ENCODE measurements around the gene NOS3. TPM values are rescaled to one million over a fixed set of nuclear protein-coding genes. Genes with fewer than 3 reads are reported as not detected.

Gene NOS3
- total and polyA plus RNA-seq, 8 donors: 7.5 to 21.8 (median 10.4) TPM

DNA sequence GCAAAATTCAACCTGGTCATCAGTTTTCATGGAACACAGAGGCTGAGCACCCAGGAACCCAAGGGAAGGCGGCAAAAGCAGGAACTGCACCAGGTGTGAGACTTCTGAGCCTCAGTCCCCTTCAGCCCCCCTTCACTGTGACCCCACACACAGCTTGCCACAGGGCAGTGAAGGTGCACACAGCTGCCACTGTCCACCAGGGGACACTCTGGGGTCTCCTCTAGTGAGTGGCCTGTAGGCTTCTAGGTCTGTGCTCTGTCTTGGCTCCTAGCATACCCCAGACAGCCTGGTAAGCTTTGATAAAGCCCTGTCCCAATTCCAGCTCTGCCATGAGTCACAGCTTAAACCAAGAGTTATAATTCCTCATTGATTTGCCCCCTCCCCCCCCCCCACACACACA is 24.8 kb upstream of the NOS3 start:
- Histone ChIP-seq H3K4me1 (peaks cover 0 to 10% of the 10 kb centered on the region in 2 donors), H3K36me3 (no peaks in the 10 kb centered on the region), H3K9me3 (no peaks in the 10 kb centered on the region), H3K4me3 (no peak overlapping the region), H3K27ac (no peak overlapping the region), H3K27me3 (peaks cover 0 to 78% of the 10 kb centered on the region in 2 donors)
- TF ChIP-seq, protein P1, sequence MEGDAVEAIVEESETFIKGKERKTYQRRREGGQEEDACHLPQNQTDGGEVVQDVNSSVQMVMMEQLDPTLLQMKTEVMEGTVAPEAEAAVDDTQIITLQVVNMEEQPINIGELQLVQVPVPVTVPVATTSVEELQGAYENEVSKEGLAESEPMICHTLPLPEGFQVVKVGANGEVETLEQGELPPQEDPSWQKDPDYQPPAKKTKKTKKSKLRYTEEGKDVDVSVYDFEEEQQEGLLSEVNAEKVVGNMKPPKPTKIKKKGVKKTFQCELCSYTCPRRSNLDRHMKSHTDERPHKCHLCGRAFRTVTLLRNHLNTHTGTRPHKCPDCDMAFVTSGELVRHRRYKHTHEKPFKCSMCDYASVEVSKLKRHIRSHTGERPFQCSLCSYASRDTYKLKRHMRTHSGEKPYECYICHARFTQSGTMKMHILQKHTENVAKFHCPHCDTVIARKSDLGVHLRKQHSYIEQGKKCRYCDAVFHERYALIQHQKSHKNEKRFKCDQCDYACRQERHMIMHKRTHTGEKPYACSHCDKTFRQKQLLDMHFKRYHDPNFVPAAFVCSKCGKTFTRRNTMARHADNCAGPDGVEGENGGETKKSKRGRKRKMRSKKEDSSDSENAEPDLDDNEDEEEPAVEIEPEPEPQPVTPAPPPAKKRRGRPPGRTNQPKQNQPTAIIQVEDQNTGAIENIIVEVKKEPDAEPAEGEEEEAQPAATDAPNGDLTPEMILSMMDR (IDR thresholded peaks at IDR 0.05): no peak
- ATAC-seq: no peak
- DNase-seq: peak in 1 of 4 donors; percentile 18
- intact Hi-C loops (cut with DNase I): no loop called here

DNA sequence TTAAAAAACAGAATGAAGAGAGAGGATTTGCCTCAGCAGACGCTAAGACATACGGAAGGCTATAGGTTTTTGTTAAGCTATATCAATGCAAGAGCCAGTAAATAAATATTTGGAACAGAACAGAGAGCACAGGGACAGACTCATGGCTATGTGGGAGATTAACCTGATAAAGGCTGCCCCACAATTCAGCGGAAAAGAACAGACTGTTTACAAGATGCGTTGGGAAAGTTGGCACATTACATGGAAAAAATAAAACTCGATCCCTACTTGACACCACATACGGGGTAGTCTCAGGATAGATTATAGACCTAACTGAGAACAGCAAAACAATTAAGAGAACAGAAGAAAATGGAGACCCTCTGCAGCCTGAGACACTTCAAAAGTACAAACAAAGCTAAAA is 23.5 kb upstream of the NOS3 start:
- Histone ChIP-seq H3K4me3 (no peak overlapping the region), H3K9me3 (no peaks in the 10 kb centered on the region), H3K27ac (no peak overlapping the region), H3K36me3 (no peaks in the 10 kb centered on the region), H3K4me1 (peaks cover 3 to 14% of the 10 kb centered on the region in 2 donors), H3K27me3 (peaks cover 0 to 78% of the 10 kb centered on the region in 2 donors)
- TF ChIP-seq, protein P1 (IDR thresholded peaks at IDR 0.05): no peak
- DNase-seq: peak in 1 of 4 donors; percentile 42
- intact Hi-C loops (cut with DNase I): no loop called here
- ATAC-seq: no peak

DNA sequence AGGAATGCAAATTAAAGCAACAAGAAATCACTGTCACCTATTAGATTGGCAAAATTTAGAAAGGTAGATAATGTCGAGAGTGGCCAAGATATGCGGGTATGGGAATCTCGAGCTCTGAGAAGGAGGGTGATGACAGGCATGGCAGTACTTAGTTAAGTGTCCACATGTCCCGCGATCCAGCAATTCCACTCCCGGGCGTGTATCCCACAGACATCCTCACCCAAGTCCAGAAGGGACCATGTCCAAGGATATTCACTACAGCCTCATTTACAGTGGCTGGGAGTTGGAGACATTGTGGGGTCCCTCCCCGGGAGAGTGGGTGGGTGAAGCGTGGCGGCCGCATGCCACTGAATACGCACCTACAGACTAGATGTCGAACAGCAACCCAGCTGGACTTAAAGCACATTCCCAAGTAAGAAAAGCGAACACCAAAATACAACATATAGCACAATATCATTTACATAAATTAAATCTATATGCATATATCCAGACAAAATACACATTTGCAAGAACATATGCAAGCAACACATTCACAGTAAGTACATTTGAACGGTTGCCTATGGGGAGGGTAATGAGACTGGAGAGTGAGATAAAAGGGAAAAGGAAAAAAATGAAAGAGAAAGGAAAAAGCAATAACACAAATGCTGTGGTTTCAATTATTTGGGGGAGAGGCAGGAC is 22.6 kb upstream of the NOS3 start:
- intact Hi-C loops (cut with DNase I): no loop called here
- Histone ChIP-seq H3K36me3 (no peaks in the 10 kb centered on the region), H3K27me3 (peaks cover 0 to 80% of the 10 kb centered on the region in 2 donors), H3K27ac (no peak overlapping the region), H3K4me3 (no peak overlapping the region), H3K4me1 (peaks cover 3 to 14% of the 10 kb centered on the region in 2 donors), H3K9me3 (no peaks in the 10 kb centered on the region)
- TF ChIP-seq, protein P1 (IDR thresholded peaks at IDR 0.05): no peak
- ATAC-seq (no peak), DNase-seq (peak in 1 of 4 donors; percentile 45)

DNA sequence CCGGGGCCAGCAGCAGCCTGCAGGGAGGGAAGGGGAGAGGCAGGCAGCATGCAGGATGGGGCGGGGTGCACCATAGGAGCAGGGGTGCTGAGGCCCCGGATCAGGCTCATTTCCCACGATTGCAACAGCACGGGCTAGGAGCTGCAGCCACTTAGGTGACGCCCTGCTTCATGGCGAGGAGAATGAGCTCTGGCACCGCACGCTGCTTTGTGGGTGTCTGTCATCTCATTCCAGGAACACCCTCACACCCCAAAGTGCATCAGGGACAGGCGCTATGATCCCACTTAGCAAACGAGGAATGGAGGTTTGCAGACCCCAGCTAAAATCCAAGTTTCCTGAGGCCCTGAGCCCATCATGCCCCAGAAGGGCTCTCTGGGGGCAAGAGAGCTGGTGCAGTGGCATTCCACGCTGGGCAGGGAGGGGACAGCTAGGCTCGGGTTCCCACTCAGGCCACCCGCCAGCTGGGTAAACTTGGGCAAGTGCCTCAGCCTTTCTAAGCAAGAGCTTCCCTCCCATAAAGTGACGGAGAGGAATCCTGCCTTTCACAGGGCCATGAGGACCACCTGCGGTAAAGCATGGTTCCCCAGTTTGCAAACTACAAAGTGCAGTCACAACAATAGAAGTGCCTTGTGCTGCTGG is 22.0 kb upstream of the NOS3 start:
- Histone ChIP-seq H3K4me1 (peaks cover 4 to 20% of the 10 kb centered on the region in 2 donors), H3K27ac (no peak overlapping the region), H3K9me3 (no peaks in the 10 kb centered on the region), H3K4me3 (no peak overlapping the region), H3K36me3 (no peaks in the 10 kb centered on the region), H3K27me3 (peaks cover 2 to 80% of the 10 kb centered on the region in 2 donors)
- intact Hi-C loops (cut with DNase I): no loop called here
- ATAC-seq (peak; percentile 45), DNase-seq (peak in 2 of 4 donors; percentile 46 to 70)
- TF ChIP-seq, protein P1 (IDR thresholded peaks at IDR 0.05): no peak

DNA sequence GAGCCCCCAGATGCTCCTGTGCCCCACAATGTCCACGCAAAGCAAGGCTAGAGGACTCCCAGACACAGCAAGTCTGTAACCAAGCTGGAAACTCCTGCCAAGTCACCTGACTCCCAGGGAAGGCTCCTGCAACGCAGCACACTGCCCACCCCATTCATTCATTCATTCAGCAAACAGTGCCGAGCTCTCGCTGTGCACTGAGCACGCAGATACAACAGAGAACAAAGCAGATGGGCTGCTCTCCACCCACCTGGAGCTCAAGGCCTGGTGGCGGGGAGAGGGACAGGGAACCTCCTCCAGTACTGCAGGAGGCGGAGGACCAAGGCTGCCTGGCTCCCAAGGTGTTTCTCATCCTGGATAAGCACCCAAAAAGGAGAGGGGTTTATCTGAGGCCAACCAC is 21.3 kb upstream of the NOS3 start:
- no peak for ATAC-seq
- H3K27me3 ChIP-seq: peaks cover 7 to 81% of the 10 kb centered on the region in 2 donors
- no peaks in the 10 kb centered on the region for H3K36me3 ChIP-seq
- intact Hi-C loops (cut with DNase I): no loop called here
- H3K27ac ChIP-seq: no peak overlapping the region
- TF ChIP-seq, protein P1 (IDR thresholded peaks at IDR 0.05): no peak
- peaks cover 10 to 25% of the 10 kb centered on the region in 2 donors for H3K4me1 ChIP-seq
- DNase-seq: peak in 1 of 4 donors; percentile 49
- no peak overlapping the region for H3K4me3 ChIP-seq
- H3K9me3 ChIP-seq: no peaks in the 10 kb centered on the region

All from left lung (tissue), 10 donors.